Measurements from ENCODE around the gene SLC16A12.

Gene SLC16A12

DNA sequence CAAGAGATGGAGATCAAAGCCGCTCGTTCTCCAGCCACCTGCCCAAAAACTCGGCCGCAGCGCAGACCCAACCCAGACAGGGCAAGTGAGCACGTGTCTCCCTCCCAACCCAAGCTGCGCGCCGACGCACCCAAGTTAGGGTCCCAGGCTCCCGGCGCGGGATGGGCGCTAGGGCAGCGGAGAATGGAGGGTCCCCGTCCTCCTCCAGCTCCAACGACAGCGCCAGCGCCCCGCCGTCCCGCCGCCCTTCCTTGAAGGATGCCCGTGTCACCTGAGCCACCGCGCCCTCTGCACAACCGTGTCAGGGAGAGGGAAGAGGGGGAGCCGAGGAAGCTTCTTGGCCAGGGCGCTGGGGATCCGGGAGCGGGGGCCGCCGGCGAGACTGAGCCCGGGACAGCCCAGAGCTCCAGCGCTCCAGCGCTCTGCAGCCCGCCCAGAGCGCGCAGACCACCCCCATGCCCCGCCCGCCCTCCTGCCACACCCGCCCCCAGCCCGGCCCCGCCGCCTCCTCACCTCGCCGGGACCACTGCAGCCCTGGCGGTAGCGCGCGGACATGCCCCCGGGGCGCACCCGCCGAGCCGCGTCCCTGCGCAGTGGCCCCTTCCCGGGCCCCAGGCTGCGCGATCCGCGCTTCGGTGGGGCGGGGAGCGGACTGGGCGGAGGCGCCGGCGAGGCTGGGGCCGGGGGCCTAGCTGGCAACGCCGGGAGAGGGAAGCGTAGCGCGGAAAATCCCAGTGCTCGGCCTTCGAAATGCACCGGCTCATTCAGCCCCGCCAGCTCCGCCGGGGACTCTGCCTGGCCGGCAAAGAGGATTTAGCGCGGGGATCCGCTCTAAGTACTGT is at the start of gene SLC16A12:
SLC16A12 (minus strand) TSS at position 424 of the 842 bp plus-strand sequence. CDS start 73,016 bp downstream, outside the sequence.
- in situ Hi-C loops (cut with HindIII; ENCODE audit: low sequenced_read_pairs): no loop called here
- TF ChIP-seq, protein P1, sequence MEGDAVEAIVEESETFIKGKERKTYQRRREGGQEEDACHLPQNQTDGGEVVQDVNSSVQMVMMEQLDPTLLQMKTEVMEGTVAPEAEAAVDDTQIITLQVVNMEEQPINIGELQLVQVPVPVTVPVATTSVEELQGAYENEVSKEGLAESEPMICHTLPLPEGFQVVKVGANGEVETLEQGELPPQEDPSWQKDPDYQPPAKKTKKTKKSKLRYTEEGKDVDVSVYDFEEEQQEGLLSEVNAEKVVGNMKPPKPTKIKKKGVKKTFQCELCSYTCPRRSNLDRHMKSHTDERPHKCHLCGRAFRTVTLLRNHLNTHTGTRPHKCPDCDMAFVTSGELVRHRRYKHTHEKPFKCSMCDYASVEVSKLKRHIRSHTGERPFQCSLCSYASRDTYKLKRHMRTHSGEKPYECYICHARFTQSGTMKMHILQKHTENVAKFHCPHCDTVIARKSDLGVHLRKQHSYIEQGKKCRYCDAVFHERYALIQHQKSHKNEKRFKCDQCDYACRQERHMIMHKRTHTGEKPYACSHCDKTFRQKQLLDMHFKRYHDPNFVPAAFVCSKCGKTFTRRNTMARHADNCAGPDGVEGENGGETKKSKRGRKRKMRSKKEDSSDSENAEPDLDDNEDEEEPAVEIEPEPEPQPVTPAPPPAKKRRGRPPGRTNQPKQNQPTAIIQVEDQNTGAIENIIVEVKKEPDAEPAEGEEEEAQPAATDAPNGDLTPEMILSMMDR (IDR thresholded peaks at IDR 0.05; ENCODE audit: low read depth, low read length, missing control alignments): no peak
- peak within 1 kb of the TSS; percentile 55 for H3K4me3 ChIP-seq (ENCODE audit: low read depth, low read length)
- no peak for DNase-seq (ENCODE audit: low read depth)

DNA sequence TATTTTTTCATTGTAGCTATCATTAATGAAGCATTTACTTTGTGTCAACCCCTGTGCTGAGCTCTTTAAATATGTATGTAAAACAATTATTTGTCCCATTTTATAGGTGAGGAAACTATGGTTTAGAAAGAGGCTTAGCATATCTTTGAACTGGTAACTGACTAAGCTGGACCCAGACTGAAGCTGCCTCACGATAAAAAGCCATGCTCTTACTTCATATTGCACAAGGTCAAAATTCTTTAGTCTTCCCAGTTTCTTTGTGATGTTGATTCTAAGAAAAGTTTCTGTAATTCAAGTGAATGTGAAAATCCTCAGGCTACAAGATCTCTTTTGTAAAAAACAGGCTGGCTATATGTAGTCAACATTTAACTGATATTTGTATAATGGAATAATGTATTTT is 46.6 kb upstream of the SLC16A12 start:
- TF ChIP-seq, protein P1 (IDR thresholded peaks at IDR 0.05; ENCODE audit: low read depth, low read length, missing control alignments): no peak
- in situ Hi-C loops (cut with HindIII; ENCODE audit: low sequenced_read_pairs): no loop called here

DNA sequence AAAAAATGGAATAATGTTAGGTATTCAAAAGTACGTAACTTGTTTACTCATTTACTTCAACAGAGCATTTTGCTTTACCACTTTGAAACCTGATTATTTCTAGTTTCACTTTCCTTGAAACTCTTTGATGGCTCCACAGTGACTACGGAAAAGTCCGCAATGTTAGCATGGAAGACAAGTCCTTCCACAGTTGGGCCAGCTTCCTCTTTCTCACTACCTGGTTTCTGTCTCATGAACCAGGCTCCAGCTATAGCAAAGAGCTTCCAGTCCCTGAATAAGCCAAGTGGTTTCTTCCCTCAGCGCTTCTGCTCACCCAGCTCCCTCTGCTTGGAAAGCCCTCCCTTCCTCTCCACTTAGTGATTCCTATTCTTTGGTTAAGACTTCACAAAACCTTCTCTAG is 44.8 kb upstream of the SLC16A12 start:
- H3K4me3 ChIP-seq (ENCODE audit: low read depth, low read length): no peak overlapping the region
- DNase-seq (ENCODE audit: low read depth): no peak
- TF ChIP-seq, protein P1 (IDR thresholded peaks at IDR 0.05; ENCODE audit: low read depth, low read length, missing control alignments): no peak
- in situ Hi-C loops (cut with HindIII; ENCODE audit: low sequenced_read_pairs): no loop called here

More for the DNA sequence above, 46.6 kb upstream of the SLC16A12 start:
- H3K4me3 ChIP-seq (ENCODE audit: low read depth, low read length): no peak overlapping the region
- no peak for DNase-seq (ENCODE audit: low read depth)

- TF ChIP-seq, protein P1 (IDR thresholded peaks at IDR 0.05; ENCODE audit: low read depth, low read length, missing control alignments): no peak
- no peak overlapping the region for H3K4me3 ChIP-seq (ENCODE audit: low read depth, low read length)
- in situ Hi-C loops (cut with HindIII; ENCODE audit: low sequenced_read_pairs): no loop called here
- no peak for DNase-seq (ENCODE audit: low read depth)
These were observed 41.3 kb upstream of the SLC16A12 start for GRCh38 chr10:89576696-89577095.

DNA sequence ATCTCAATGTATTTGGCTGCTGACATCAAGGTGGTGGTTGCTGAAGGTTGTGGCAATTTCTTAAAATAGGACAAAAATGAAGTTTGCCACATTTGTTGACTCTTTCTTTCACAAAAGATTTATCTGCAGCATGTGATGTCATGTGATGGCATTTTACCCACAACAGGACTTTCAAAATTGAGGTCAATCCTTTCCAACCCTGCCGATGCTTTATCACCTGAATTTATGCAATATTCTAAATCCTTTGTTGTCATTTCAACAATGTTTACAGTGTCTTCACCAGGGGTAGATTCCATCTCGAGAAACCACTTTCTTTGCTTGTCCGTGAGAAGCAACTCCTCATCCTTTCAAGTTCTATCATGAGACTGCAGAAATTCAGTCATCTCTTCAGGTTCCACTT is 40.6 kb upstream of the SLC16A12 start:
- in situ Hi-C loops (cut with HindIII; ENCODE audit: low sequenced_read_pairs): no loop called here
- TF ChIP-seq, protein P1 (IDR thresholded peaks at IDR 0.05; ENCODE audit: low read depth, low read length, missing control alignments): no peak
- H3K4me3 ChIP-seq (ENCODE audit: low read depth, low read length): no peak overlapping the region
- no peak for DNase-seq (ENCODE audit: low read depth)

DNA sequence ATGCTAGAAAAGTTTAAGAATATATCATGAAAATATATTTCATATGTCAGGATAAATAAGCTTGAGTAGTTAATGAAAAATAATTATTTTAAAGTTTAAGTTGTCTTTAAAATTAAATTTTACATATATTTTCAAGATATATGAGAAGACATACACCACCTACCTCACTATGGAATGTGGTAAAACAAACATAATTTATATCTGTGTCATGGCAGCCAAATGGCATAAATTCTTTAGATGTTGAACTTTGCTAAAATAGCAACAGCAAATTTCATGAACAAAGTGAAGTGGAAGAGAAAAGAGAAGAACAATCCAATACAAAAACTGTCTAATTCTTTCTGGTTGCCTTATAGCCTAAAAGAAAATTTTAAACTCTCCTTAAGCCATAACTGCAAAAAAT is 39.6 kb upstream of the SLC16A12 start:
- TF ChIP-seq, protein P1 (IDR thresholded peaks at IDR 0.05; ENCODE audit: low read depth, low read length, missing control alignments): no peak
- H3K4me3 ChIP-seq (ENCODE audit: low read depth, low read length): no peak overlapping the region
- in situ Hi-C loops (cut with HindIII; ENCODE audit: low sequenced_read_pairs): no loop called here
- DNase-seq (ENCODE audit: low read depth): no peak

All from astrocyte of the cerebellum (primary cell).